CD14-positive monocyte (primary cell): Measurements from ENCODE around the gene BCAR3. TPM values are rescaled to one million over a fixed set of nuclear protein-coding genes. Genes with fewer than 3 reads are reported as not detected.

Experiments
- DNase-seq, 3 donors: peaks; one replicate each; pipeline ENCODE4 v3.0.0-alpha.2; 2011 to 2022
- H2AFZ ChIP-seq: 2 replicates; pipeline ENCODE4 v1.6.0; 2012; ENCODE audit warnings: mild to moderate bottlenecking, low read depth, low read length, inconsistent platforms; ENCODE audit not compliant: insufficient read depth, poor library complexity, severe bottlenecking
- H3K27ac ChIP-seq, 2 donors: 1 replicate in 1 of 2; 2 replicates in 1 of 2; pipeline ENCODE4 v1.5.1; 2012 to 2013; ENCODE audit warnings: low read length in 2 of 2, control low read depth in 1 of 2, inconsistent platforms in 1 of 2, low read depth in 1 of 2, mild to moderate bottlenecking in 1 of 2
- H3K27me3 ChIP-seq, 2 donors: one replicate each; pipeline versions ENCODE4 v1.6.0 to v1.6.1; 2011 to 2013; ENCODE audit warnings: low read length in 2 of 2; ENCODE audit not compliant: control insufficient read depth in 2 of 2, insufficient read depth in 2 of 2
- H3K36me3 ChIP-seq, 2 donors: replicated peaks in 1 of 2; 1 replicate in 1 of 2; 2 replicates in 1 of 2; pipeline versions ENCODE4 v1.5.1 to v1.6.1; 2012 to 2013; ENCODE audit warnings: low read length in 2 of 2, control low read depth in 1 of 2, inconsistent platforms in 1 of 2, mild to moderate bottlenecking in 1 of 2; ENCODE audit not compliant: insufficient read depth in 2 of 2, control insufficient read depth in 1 of 2
- H3K4me1 ChIP-seq, 2 donors: 1 replicate in 1 of 2; 2 replicates in 1 of 2; pipeline versions ENCODE4 v1.5.1 to v1.6.1; 2012 to 2013; ENCODE audit warnings: low read length in 2 of 2, control low read depth in 1 of 2, inconsistent platforms in 1 of 2, mild to moderate bottlenecking in 1 of 2, moderate library complexity in 1 of 2; ENCODE audit not compliant: insufficient read depth in 2 of 2, control insufficient read depth in 1 of 2
- H3K4me2 ChIP-seq: replicated peaks from 2 replicates; pipeline ENCODE3; 2012; ENCODE audit warnings: low read length, moderate library complexity, mild to moderate bottlenecking; ENCODE audit not compliant: poor library complexity, severe bottlenecking; ENCODE audit errors: extremely low read depth
- H3K4me3 ChIP-seq, 3 experiments: fragments of 200-600 bp in 1 of 3; sonication (generic) in 1 of 3; replicated peaks in 1 of 3; 1 replicate in 2 of 3; 2 replicates in 1 of 3; pipeline ENCODE4 v1.5.1; 2011 to 2013; ENCODE audit warnings: low read length in 3 of 3, mild to moderate bottlenecking in 3 of 3, control low read depth in 2 of 3, low read depth in 2 of 3, inconsistent platforms in 1 of 3, moderate library complexity in 1 of 3
- H3K79me2 ChIP-seq: 2 replicates; pipeline ENCODE4 v1.6.0; 2012; ENCODE audit warnings: mild to moderate bottlenecking, control low read depth, inconsistent platforms, low read length, moderate library complexity; ENCODE audit not compliant: insufficient read depth
- H3K9ac ChIP-seq: 2 replicates; pipeline ENCODE4 v1.6.0; 2017; ENCODE audit warnings: low read length, mild to moderate bottlenecking; ENCODE audit not compliant: insufficient read depth, poor library complexity, severe bottlenecking
- H3K9me3 ChIP-seq, 2 donors: replicated peaks in 1 of 2; 1 replicate in 1 of 2; 2 replicates in 1 of 2; pipeline versions ENCODE4 v1.5.1 to v1.6.1; 2012 to 2013; ENCODE audit warnings: low read length in 2 of 2, control low read depth in 1 of 2; ENCODE audit not compliant: control insufficient read depth in 1 of 2, insufficient read depth in 1 of 2
- H4K20me1 ChIP-seq: 2 replicates; pipeline ENCODE4 v1.6.0; 2012; ENCODE audit warnings: mild to moderate bottlenecking, low read length, control low read depth, moderate library complexity; ENCODE audit not compliant: insufficient read depth
- H3K27ac Mint-ChIP-seq, 7 donors: one replicate each; pipeline ENCODE4 v1.8.0; 2020; ENCODE audit warnings: mild to moderate bottlenecking in 7 of 7, mixed read lengths in 7 of 7, moderate library complexity in 6 of 7, inconsistent platforms in 2 of 7
- H3K27me3 Mint-ChIP-seq, 3 donors: one replicate each; pipeline ENCODE4 v1.8.0; 2021 to 2022; ENCODE audit warnings: low read depth in 3 of 3, mild to moderate bottlenecking in 3 of 3, mixed read lengths in 3 of 3, moderate library complexity in 3 of 3, inconsistent platforms in 1 of 3
- H3K36me3 Mint-ChIP-seq, 2 donors: one replicate each; pipeline ENCODE4 v1.8.0; 2020; ENCODE audit warnings: mixed read lengths in 2 of 2, inconsistent platforms in 1 of 2, mild to moderate bottlenecking in 1 of 2
- H3K4me1 Mint-ChIP-seq: one replicate; pipeline ENCODE4 v1.8.0; 2020; ENCODE audit warnings: mild to moderate bottlenecking, mixed read lengths
- H3K4me3 Mint-ChIP-seq, 2 donors: one replicate each; pipeline ENCODE4 v1.8.0; 2020; ENCODE audit warnings: mild to moderate bottlenecking in 2 of 2, mixed read lengths in 2 of 2, moderate library complexity in 1 of 2
- H3K9me3 Mint-ChIP-seq, 7 donors: one replicate each; pipeline ENCODE4 v1.8.0; 2020 to 2022; ENCODE audit warnings: mixed read lengths in 7 of 7, mild to moderate bottlenecking in 6 of 7, moderate library complexity in 6 of 7, inconsistent platforms in 2 of 7
- CTCF ChIP-seq: fragments of 200-600 bp; IDR thresholded peaks from one replicate; pipeline ENCODE4 v1.8.0; 2022; ENCODE audit warnings: antibody characterized with exemption, mild to moderate bottlenecking
- WGBS: methylation state at CpG from one replicate; pipeline ENCODE4 v1.1.5; 2013; ENCODE audit warnings: missing lambda C conversion rate; ENCODE audit not compliant: insufficient coverage; 5-methylcytosine and 5-hydroxymethylcytosine counted together
- intact Hi-C, 2 donors: fragments of 100-400 bp; cut with micrococcal nuclease; formaldehyde crosslinking; loops; one replicate each; pipeline versions ENCODE4 v1.15.0 to v1.15.1; 2023
- polyA plus RNA-seq, 3 donors: library from polyadenylated mRNA; depleted of rRNA in 1 of 3; unstranded in 2 of 3; stranded (reverse) in 1 of 3; fragments of 300-500 nt in 2 of 3; fragments of >200 nt in 1 of 3; fragmentation: Illumina TruSeq in 2 of 3; gene quantifications; 1 replicate in 2 of 3; 2 replicates in 1 of 3; pipeline ENCODE4 v1.2.3, GENCODE V29; 2012 to 2021

The BCAR3 gene
- polyA plus RNA-seq, 3 donors: 0.05 to 0.41 TPM; not detected in 1

GRCh38 chr1:93649231-93649630, 32.4 kb downstream of the BCAR3 start:
- Mint-ChIP-seq H3K9me3 (peaks cover 0 to 3% (median 0%) of the 10 kb centered on the region in 7 donors), H3K36me3 (no peaks in the 10 kb centered on the region), H3K4me3 (no peak overlapping the region), H3K4me1 (no peaks in the 10 kb centered on the region), H3K27me3 (peaks cover 1 to 8% (median 7%) of the 10 kb centered on the region in 3 donors), H3K27ac (no peak overlapping the region)
- DNase-seq: no peak
- H3K27ac ChIP-seq: no peak overlapping the region
- H3K4me2 ChIP-seq: no peak overlapping the region
- no peaks in the 10 kb centered on the region for H4K20me1 ChIP-seq
- no peaks in the 10 kb centered on the region for H3K9me3 ChIP-seq
- H3K36me3 ChIP-seq: no peaks in the 10 kb centered on the region
- intact Hi-C loops: no loop called here
- no peaks in the 10 kb centered on the region for H3K27me3 ChIP-seq
- H3K9ac ChIP-seq: no peak overlapping the region
- no peak overlapping the region for H3K4me3 ChIP-seq
- TF ChIP-seq CTCF: no peak
- H3K79me2 ChIP-seq: no peaks in the 10 kb centered on the region
- no peaks in the 10 kb centered on the region for H3K4me1 ChIP-seq
- no peak overlapping the region for H2AFZ ChIP-seq

- no peaks in the 10 kb centered on the region for H3K9me3 Mint-ChIP-seq
- Histone ChIP-seq H3K36me3 (no peaks in the 10 kb centered on the region), H4K20me1 (no peaks in the 10 kb centered on the region), H3K79me2 (no peaks in the 10 kb centered on the region), H3K27ac (no peak overlapping the region), H3K4me2 (no peak overlapping the region), H3K9ac (no peak overlapping the region), H3K4me3 (no peak overlapping the region), H2AFZ (no peak overlapping the region), H3K9me3 (no peaks in the 10 kb centered on the region), H3K4me1 (no peaks in the 10 kb centered on the region), H3K27me3 (no peaks in the 10 kb centered on the region)
- H3K27me3 Mint-ChIP-seq: peaks cover 1 to 8% (median 7%) of the 10 kb centered on the region in 3 donors
- H3K36me3 Mint-ChIP-seq: no peaks in the 10 kb centered on the region
- no peak for DNase-seq
- TF ChIP-seq CTCF: no peak
- 100% methylated on average over 2 of the region's 2 CpGs for WGBS
- no peak overlapping the region for H3K27ac Mint-ChIP-seq
- H3K4me1 Mint-ChIP-seq: no peaks in the 10 kb centered on the region
- intact Hi-C loops: no loop called here
- H3K4me3 Mint-ChIP-seq: no peak overlapping the region
Observed at GRCh38 chr1:93648656-93649055, 33.0 kb downstream of the BCAR3 start.
